SK-N-SH (cell line): ENCODE results near the gene FMNL2.

Experiments
- CTCF ChIP-seq: fragments of 200-600 bp; sonication (generic); IDR thresholded peaks from 2 replicates; pipeline ENCODE4 v1.6.1; 2017; ENCODE audit warnings: antibody characterized with exemption, mild to moderate bottlenecking, moderate library complexity
- EZH2phosphoT487 ChIP-seq: fragments of 200-600 bp; sonication (generic); IDR thresholded peaks from 2 replicates; pipeline ENCODE4 v1.6.1; 2017; ENCODE audit warnings: low read depth, mixed run types, mild to moderate bottlenecking, antibody characterized with exemption, moderate library complexity, borderline replicate concordance
- FOXM1 ChIP-seq: IDR thresholded peaks from 2 replicates; pipeline ENCODE4 v1.4.0; 2012; ENCODE audit warnings: low read depth, mild to moderate bottlenecking
- GABPA ChIP-seq: IDR thresholded peaks from 2 replicates; pipeline ENCODE4 v1.4.0; 2012; ENCODE audit warnings: low read depth, mild to moderate bottlenecking
- MAX ChIP-seq: IDR thresholded peaks from 2 replicates; pipeline ENCODE4 v1.4.0; 2012; ENCODE audit warnings: low read depth
- POLR2AphosphoS5 ChIP-seq: IDR thresholded peaks from 2 replicates; pipeline ENCODE4 v1.6.1; 2012; ENCODE audit warnings: low read depth, low read length
- SIN3A ChIP-seq: IDR thresholded peaks from 2 replicates; pipeline ENCODE4 v1.6.1; 2012; ENCODE audit warnings: low read depth, mild to moderate bottlenecking, low read length, moderate library complexity, borderline replicate concordance
- TAF1 ChIP-seq: IDR thresholded peaks from 2 replicates; pipeline ENCODE4 v1.6.1; 2012; ENCODE audit warnings: low read depth, mild to moderate bottlenecking, low read length, moderate library complexity, borderline replicate concordance
- TEAD4 ChIP-seq: IDR thresholded peaks from 2 replicates; pipeline ENCODE4 v1.4.0; 2012; ENCODE audit warnings: mild to moderate bottlenecking, borderline replicate concordance; ENCODE audit not compliant: insufficient read depth
- USF1 ChIP-seq: IDR thresholded peaks from 2 replicates; pipeline ENCODE4 v1.4.0; 2012; ENCODE audit warnings: low read depth, borderline replicate concordance
- YY1 ChIP-seq: IDR thresholded peaks from 2 replicates; pipeline ENCODE4 v1.4.0; 2012; ENCODE audit warnings: low read depth, mild to moderate bottlenecking
- ZBTB33 ChIP-seq: IDR thresholded peaks from 2 replicates; pipeline ENCODE4 v1.4.0; 2012; ENCODE audit warnings: low read depth, borderline replicate concordance

GRCh38 chr2:152544638-152545037 lies 209.7 kb downstream of the FMNL2 start:
- TF ChIP-seq CTCF, result no peak
- TF ChIP-seq USF1, result no peak
- TF ChIP-seq TAF1, result no peak
- TF ChIP-seq POLR2AphosphoS5, result no peak
- TF ChIP-seq EZH2phosphoT487, result no peak
- TF ChIP-seq ZBTB33, result no peak
- no peak for TF ChIP-seq MAX
- TF ChIP-seq FOXM1, result no peak
- no peak for TF ChIP-seq TEAD4
- TF ChIP-seq YY1, result no peak
- no peak for TF ChIP-seq SIN3A
- TF ChIP-seq GABPA, result no peak
